ENCODE results near the gene SASS6. TPM values are rescaled to one million over a fixed set of nuclear protein-coding genes. Genes with fewer than 3 reads are reported as not detected.

SASS6 gene
- total RNA-seq, 1 experiment from 2014 or later: 8.7 TPM

GRCh38 chr1:100035214-100035613 is 97.5 kb downstream of the SASS6 start:
- peaks cover 5% of the 10 kb centered on the region for H3F3A ChIP-seq (ENCODE audit: insufficient read depth, low read depth)
- CTCF ChIA-PET: interaction anchor here (0.6 kb wide), 1 partner anchor 61 kb away, joined by 4 read pairs; no protein-coding TSS in a partner anchor
- H3K9me2 ChIP-seq (ENCODE audit: insufficient read depth): no peaks in the 10 kb centered on the region
- intact Hi-C loops (cut with micrococcal nuclease; ENCODE audit: unreplicated experiment): loop anchor here (2.0 to 5.0 kb wide), 2 partner anchors 68 to 226 kb away; partner anchors contain the start of gene SLC35A3
- no peak overlapping the region for H2AFZ ChIP-seq
- H3K4me2 ChIP-seq: peak overlapping the region; percentile 93
- BruUV-seq (replicated peaks): no TSS peak
- no peaks in the 10 kb centered on the region for H3K9me3 ChIP-seq (ENCODE audit: insufficient read depth, low read depth)
- H3K36me3 ChIP-seq (ENCODE audit: low read depth): no peaks in the 10 kb centered on the region
- no peak for DNase-seq
- no peak overlapping the region for H3K4me3 ChIP-seq
- peaks cover 10% of the 10 kb centered on the region for H4K20me1 ChIP-seq (ENCODE audit: insufficient read depth)
- peaks cover 23% of the 10 kb centered on the region for H3K4me1 ChIP-seq (replicated peaks; ENCODE audit: insufficient read depth)
- TF ChIP-seq EZH2 (IDR thresholded peaks at IDR 0.05; ENCODE audit: low read depth) (no peak), CTCF (conservative IDR thresholded peaks at IDR 0.05) (no peak)
- H3K27me3 ChIP-seq (ENCODE audit: insufficient read depth, low read depth): no peaks in the 10 kb centered on the region
- no peak overlapping the region for H3K27ac ChIP-seq
- peaks cover 54% of the 10 kb centered on the region for H3K79me2 ChIP-seq (ENCODE audit: low read depth)
- POLR2A ChIA-PET (ENCODE audit: unreplicated experiment): no interaction called here

GRCh38 chr1:100034470-100034869 is 98.3 kb downstream of the SASS6 start:
- TF ChIP-seq EZH2 (IDR thresholded peaks at IDR 0.05; ENCODE audit: low read depth) (no peak), CTCF (conservative IDR thresholded peaks at IDR 0.05) (peak; percentile 65)
- no peaks in the 10 kb centered on the region for H3K9me3 ChIP-seq (ENCODE audit: insufficient read depth, low read depth)
- peaks cover 5% of the 10 kb centered on the region for H3F3A ChIP-seq (ENCODE audit: insufficient read depth, low read depth)
- intact Hi-C loops (cut with micrococcal nuclease; ENCODE audit: unreplicated experiment): loop anchor here (2.0 kb wide), 1 partner anchor 226 kb away; no protein-coding TSS in a partner anchor
- peaks cover 46% of the 10 kb centered on the region for H3K79me2 ChIP-seq (ENCODE audit: low read depth)
- H3K4me2 ChIP-seq: no peak overlapping the region
- H3K36me3 ChIP-seq (ENCODE audit: low read depth): no peaks in the 10 kb centered on the region
- peaks cover 16% of the 10 kb centered on the region for H3K4me1 ChIP-seq (replicated peaks; ENCODE audit: insufficient read depth)
- H3K4me3 ChIP-seq: no peak overlapping the region
- no peaks in the 10 kb centered on the region for H3K9me2 ChIP-seq (ENCODE audit: insufficient read depth)
- no peaks in the 10 kb centered on the region for H3K27me3 ChIP-seq (ENCODE audit: insufficient read depth, low read depth)
- DNase-seq: no peak
- H3K27ac ChIP-seq: no peak overlapping the region
- peaks cover 5% of the 10 kb centered on the region for H4K20me1 ChIP-seq (ENCODE audit: insufficient read depth)
- ChIA-PET POLR2A (ENCODE audit: unreplicated experiment) (interaction anchor here (0.7 kb wide), 1 partner anchor 224 kb away, joined by 5 read pairs; no protein-coding TSS in a partner anchor), CTCF (no interaction called here)
- BruUV-seq (replicated peaks): no TSS peak
- H2AFZ ChIP-seq: no peak overlapping the region

Other genes with a start within 250 kb of the SASS6 start
- 22.9 and 23.5 TPM in 2 replicates for gene SLC35A3, start 162.9 kb downstream of the SASS6 start, total RNA-seq (2021)
- 7.3 and 14.2 TPM in 2 replicates for gene TRMT13, start 233 bp upstream of the SASS6 start, total RNA-seq (2021)
- 0.75 and 0.85 TPM in 2 replicates for gene LRRC39, start 45.3 kb upstream of the SASS6 start, total RNA-seq (2021)
- 13.9 and 16.0 TPM in 2 replicates for gene DBT, start 116.9 kb upstream of the SASS6 start, total RNA-seq (2021)
- 32.9 and 38.1 TPM in 2 replicates for gene RTCA, start 133.3 kb upstream of the SASS6 start, total RNA-seq (2021)
- gene CDC14A, start 219.6 kb upstream of the SASS6 start, total RNA-seq (2021): 2.1 and 2.8 TPM in 2 replicates

All from PC-9 (cell line).